ENCODE data around the gene VANGL1. TPM values are rescaled to one million over a fixed set of nuclear protein-coding genes. Genes with fewer than 3 reads are reported as not detected.

The VANGL1 gene
- total and polyA plus RNA-seq, 2 of the 13 experiments (the other 11 are each of a cell fraction or from before 2014, with no cell fraction given) = 5.3 to 9.4 TPM

- ATAC-seq (no peak), FAIRE-seq (no peak), DNase-seq (ENCODE audit: low spot score) (no peak)
- H2AFZ ChIP-seq (ENCODE audit: low read length) = no peak overlapping the region
- H3K4me1 ChIP-seq (ENCODE audit: insufficient read depth, low read length) = no peaks in the 10 kb centered on the region
- no peak overlapping the region for H3K4me2 ChIP-seq (ENCODE audit: low read depth, low read length)
- H3K36me3 ChIP-seq (replicated peaks in 1 of 2; ENCODE audit: control insufficient read depth in 1 of 2, insufficient read depth in 2 of 2, low read length in 2 of 2) = no peaks in the 10 kb centered on the region
- no peak overlapping the region for H3K9ac ChIP-seq (ENCODE audit: insufficient read depth, low read depth, low read length)
- TF ChIP-seq, protein P1, sequence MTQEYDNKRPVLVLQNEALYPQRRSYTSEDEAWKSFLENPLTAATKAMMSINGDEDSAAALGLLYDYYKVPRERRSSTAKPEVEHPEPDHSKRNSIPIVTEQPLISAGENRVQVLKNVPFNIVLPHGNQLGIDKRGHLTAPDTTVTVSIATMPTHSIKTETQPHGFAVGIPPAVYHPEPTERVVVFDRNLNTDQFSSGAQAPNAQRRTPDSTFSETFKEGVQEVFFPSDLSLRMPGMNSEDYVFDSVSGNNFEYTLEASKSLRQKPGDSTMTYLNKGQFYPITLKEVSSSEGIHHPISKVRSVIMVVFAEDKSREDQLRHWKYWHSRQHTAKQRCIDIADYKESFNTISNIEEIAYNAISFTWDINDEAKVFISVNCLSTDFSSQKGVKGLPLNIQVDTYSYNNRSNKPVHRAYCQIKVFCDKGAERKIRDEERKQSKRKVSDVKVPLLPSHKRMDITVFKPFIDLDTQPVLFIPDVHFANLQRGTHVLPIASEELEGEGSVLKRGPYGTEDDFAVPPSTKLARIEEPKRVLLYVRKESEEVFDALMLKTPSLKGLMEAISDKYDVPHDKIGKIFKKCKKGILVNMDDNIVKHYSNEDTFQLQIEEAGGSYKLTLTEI (CRISPR knock-in tag; conservative IDR thresholded peaks at IDR 0.05) = no peak
- TF ChIP-seq ZMYM4 (CRISPR knock-in tag; IDR thresholded peaks at IDR 0.05) (no peak), ZNF597 (CRISPR knock-in tag; IDR thresholded peaks at IDR 0.05) (no peak)
- 40% methylated on average over 3 of the region's 3 CpGs for WGBS (ENCODE audit: low lambda C conversion rate)
- H3K27ac ChIP-seq (ENCODE audit: extremely low read length, insufficient read depth, low read length) = no peak overlapping the region
- intact Hi-C loops (cut with micrococcal nuclease; ENCODE audit: unreplicated experiment) = no loop called here
- H3K9me3 ChIP-seq (ENCODE audit: low read length) = no peaks in the 10 kb centered on the region
- in situ Hi-C loops (cut with HindIII; ENCODE audit: extremely low pct_ligation_motif_present, low pct_unique_long_range_greater_than_20kb) = loop anchor here (25.0 kb wide), 1 partner anchor 383 kb away; the partner anchor contains the start of gene SLC22A15
- no peak overlapping the region for H3K4me3 ChIP-seq (replicated peaks in 1 of 3; ENCODE audit: insufficient read depth in 1 of 3, low read depth in 2 of 3, low read length in 3 of 3)
- H4K20me1 ChIP-seq (ENCODE audit: insufficient read depth, low read length) = no peaks in the 10 kb centered on the region
- ChIA-PET CTCF (ENCODE audit: low intra/inter-chr PET ratio, low total read pairs) (no interaction called here), POLR2A (no interaction called here)
- H3K27me3 ChIP-seq (ENCODE audit: control insufficient read depth in 1 of 2, insufficient read depth in 2 of 2, low read length in 2 of 2) = no peaks in the 10 kb centered on the region
- BruUV-seq (replicated peaks) = no TSS peak
- H3K79me2 ChIP-seq (ENCODE audit: insufficient read depth, low read length) = no peaks in the 10 kb centered on the region
These were observed 37.3 kb upstream of the VANGL1 start for GRCh38 chr1:115604508-115604907.

DNA sequence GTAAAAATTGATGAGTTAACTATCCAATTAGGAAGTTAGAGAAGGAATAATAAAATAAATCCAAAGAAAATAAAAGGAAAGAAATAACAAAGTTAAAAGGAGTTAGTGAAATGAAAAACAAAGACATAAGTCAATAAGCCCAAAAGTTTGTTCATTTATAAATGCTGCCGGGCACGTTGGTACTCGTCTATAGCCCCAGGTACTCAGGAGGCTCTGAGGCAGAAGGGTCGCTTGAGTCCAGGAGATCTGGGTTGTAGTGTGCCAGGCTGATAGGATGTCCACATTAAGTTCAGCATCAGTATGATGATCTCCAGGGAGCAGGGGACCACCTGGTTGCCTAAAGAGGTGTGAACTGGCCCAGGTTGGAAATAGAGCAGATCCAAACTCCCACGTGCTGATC is 35.5 kb upstream of the VANGL1 start:
- in situ Hi-C loops (cut with HindIII; ENCODE audit: extremely low pct_ligation_motif_present, low pct_unique_long_range_greater_than_20kb) (loop anchor here (25.0 kb wide), 1 partner anchor 381 kb away; the partner anchor contains the start of gene SLC22A15), intact Hi-C loops (cut with micrococcal nuclease; ENCODE audit: unreplicated experiment) (no loop called here)
- DNase-seq (ENCODE audit: low spot score) = no peak
- Histone ChIP-seq H3K4me1 (ENCODE audit: insufficient read depth, low read length) (no peaks in the 10 kb centered on the region), H3K27ac (ENCODE audit: extremely low read length, insufficient read depth, low read length) (no peak overlapping the region), H3K9ac (ENCODE audit: insufficient read depth, low read depth, low read length) (no peak overlapping the region), H3K79me2 (ENCODE audit: insufficient read depth, low read length) (no peaks in the 10 kb centered on the region), H4K20me1 (ENCODE audit: insufficient read depth, low read length) (no peaks in the 10 kb centered on the region), H2AFZ (ENCODE audit: low read length) (no peak overlapping the region), H3K9me3 (ENCODE audit: low read length) (no peaks in the 10 kb centered on the region), H3K27me3 (ENCODE audit: control insufficient read depth in 1 of 2, insufficient read depth in 2 of 2, low read length in 2 of 2) (no peaks in the 10 kb centered on the region), H3K36me3 (replicated peaks in 1 of 2; ENCODE audit: control insufficient read depth in 1 of 2, insufficient read depth in 2 of 2, low read length in 2 of 2) (no peaks in the 10 kb centered on the region), H3K4me2 (ENCODE audit: low read depth, low read length) (no peak overlapping the region), H3K4me3 (replicated peaks in 1 of 3; ENCODE audit: insufficient read depth in 1 of 3, low read depth in 2 of 3, low read length in 3 of 3) (no peak overlapping the region)
- WGBS (ENCODE audit: low lambda C conversion rate) = 14% methylated on average over 5 of the region's 5 CpGs
- BruUV-seq (replicated peaks) = no TSS peak
- no peak for FAIRE-seq
- TF ChIP-seq, protein P2, sequence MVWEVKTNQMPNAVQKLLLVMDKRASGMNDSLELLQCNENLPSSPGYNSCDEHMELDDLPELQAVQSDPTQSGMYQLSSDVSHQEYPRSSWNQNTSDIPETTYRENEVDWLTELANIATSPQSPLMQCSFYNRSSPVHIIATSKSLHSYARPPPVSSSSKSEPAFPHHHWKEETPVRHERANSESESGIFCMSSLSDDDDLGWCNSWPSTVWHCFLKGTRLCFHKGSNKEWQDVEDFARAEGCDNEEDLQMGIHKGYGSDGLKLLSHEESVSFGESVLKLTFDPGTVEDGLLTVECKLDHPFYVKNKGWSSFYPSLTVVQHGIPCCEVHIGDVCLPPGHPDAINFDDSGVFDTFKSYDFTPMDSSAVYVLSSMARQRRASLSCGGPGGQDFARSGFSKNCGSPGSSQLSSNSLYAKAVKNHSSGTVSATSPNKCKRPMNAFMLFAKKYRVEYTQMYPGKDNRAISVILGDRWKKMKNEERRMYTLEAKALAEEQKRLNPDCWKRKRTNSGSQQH (CRISPR knock-in tag; IDR thresholded peaks at IDR 0.05; ENCODE audit: low read depth) = no peak
- TF ChIP-seq NR2C2 (CRISPR knock-in tag; IDR thresholded peaks at IDR 0.05; ENCODE audit: borderline replicate concordance) (no peak), NFATC3 (CRISPR knock-in tag; IDR thresholded peaks at IDR 0.05) (no peak), ZNF710 (CRISPR knock-in tag; IDR thresholded peaks at IDR 0.05; ENCODE audit: borderline replicate concordance) (no peak), PCBP2 (optimal IDR thresholded peaks at IDR 0.05; ENCODE audit: low read depth, low read length, poor library complexity, severe bottlenecking) (no peak), ZNF761 (CRISPR knock-in tag; conservative IDR thresholded peaks at IDR 0.05) (no peak), HDAC2 (CRISPR knock-in tag; IDR thresholded peaks at IDR 0.05) (no peak)
- POLR2A ChIA-PET = no interaction called here
- ATAC-seq = no peak
- CTCF ChIA-PET (ENCODE audit: low intra/inter-chr PET ratio, low total read pairs) = no interaction called here
